Peyer's patch (tissue), 4 donors: ENCODE data around the gene CLCN1. TPM values are rescaled to one million over a fixed set of nuclear protein-coding genes. Genes with fewer than 3 reads are reported as not detected.

ENCODE experiments used
- DNase-seq, 3 donors: peaks; one replicate each; pipeline ENCODE4 v3.0.0-alpha.2; 2017 to 2019
- H3K27ac ChIP-seq, 4 donors: fragments of 200-600 bp; sonication (generic); one replicate each; pipeline ENCODE4 v1.5.1; 2016 to 2019
- H3K27me3 ChIP-seq, 2 donors: fragments of 200-600 bp; sonication (generic); one replicate each; pipeline ENCODE4 v1.5.1; 2019
- H3K36me3 ChIP-seq, 3 donors: fragments of 200-600 bp; sonication (generic); one replicate each; pipeline ENCODE4 v1.5.1; 2016 to 2019
- H3K4me1 ChIP-seq, 4 donors: fragments of 200-600 bp; sonication (generic); one replicate each; pipeline ENCODE4 v1.5.1; 2016 to 2019
- H3K4me3 ChIP-seq, 4 donors: fragments of 200-600 bp; sonication (generic); 1 replicate in 3 of 4; 2 replicates in 1 of 4; pipeline ENCODE4 v1.5.1; 2016 to 2019; ENCODE audit warnings: mild to moderate bottlenecking in 1 of 4
- H3K9me3 ChIP-seq, 4 donors: fragments of 200-600 bp; sonication (generic); one replicate each; pipeline ENCODE4 v1.5.1; 2016 to 2019; ENCODE audit warnings: mild to moderate bottlenecking in 1 of 4
- CTCF ChIP-seq, 6 experiments: fragments of 450-650 bp in 4 of 6; fragments of 200-600 bp in 2 of 6; sonication (generic) in 1 of 6; IDR thresholded peaks; one replicate each; pipeline ENCODE4 v1.5.1; 2017 to 2019; ENCODE audit warnings: antibody characterized with exemption in 6 of 6, mild to moderate bottlenecking in 3 of 6, moderate library complexity in 1 of 6
- POLR2A ChIP-seq, 2 donors: fragments of 450-650 bp; IDR thresholded peaks; one replicate each; pipeline ENCODE4 v1.5.1; 2017; ENCODE audit warnings: antibody characterized with exemption in 2 of 2, mild to moderate bottlenecking in 2 of 2, moderate library complexity in 2 of 2
- total RNA-seq, 4 donors: library from RNA; depleted of rRNA; stranded (reverse); fragments of >200 nt; gene quantifications; one replicate each; pipeline ENCODE4 v1.1.0, GENCODE V29; 2016

The CLCN1 gene
- total RNA-seq, 4 donors from 2014 or later = 1.1 to 6.5 (median 2.5) TPM; not detected in 1

- Histone ChIP-seq H3K27me3 (no peaks in the 10 kb centered on the region), H3K27ac (peak overlapping the region; percentile 7 to 99 (median 96)), H3K36me3 (peaks cover 0 to 19% (median 0%) of the 10 kb centered on the region in 3 donors), H3K4me1 (peaks cover 0 to 63% (median 28%) of the 10 kb centered on the region in 4 donors), H3K9me3 (no peaks in the 10 kb centered on the region), H3K4me3 (peak overlapping the region in 2 of 4 donors; percentile 77 to 100)
- no peak for TF ChIP-seq POLR2A (IDR thresholded peaks at IDR 0.05)
- no peak for TF ChIP-seq CTCF (IDR thresholded peaks at IDR 0.05)
- no peak for DNase-seq
Measured at GRCh38 chr7:143383642-143383957, 67.7 kb downstream of the CLCN1 start.

GRCh38 chr7:143384148-143384547 is 68.2 kb downstream of the CLCN1 start:
- Histone ChIP-seq H3K36me3 (peaks cover 0 to 24% (median 0%) of the 10 kb centered on the region in 3 donors), H3K27ac (peak overlapping the region; percentile 7 to 99 (median 96)), H3K9me3 (no peaks in the 10 kb centered on the region), H3K27me3 (no peaks in the 10 kb centered on the region), H3K4me1 (peaks cover 0 to 58% (median 25%) of the 10 kb centered on the region in 4 donors), H3K4me3 (peak overlapping the region in 2 of 4 donors; percentile 19 to 77)
- TF ChIP-seq POLR2A (IDR thresholded peaks at IDR 0.05) (no peak), CTCF (IDR thresholded peaks at IDR 0.05) (no peak)
- DNase-seq = no peak

GRCh38 chr7:143384661-143385631 is 69.0 kb downstream of the CLCN1 start:
- Histone ChIP-seq H3K4me3 (peak overlapping the region in 2 of 4 donors; percentile 19 to 77), H3K27ac (peak overlapping the region; percentile 26 to 99 (median 96)), H3K9me3 (no peaks in the 10 kb centered on the region), H3K36me3 (peaks cover 0 to 32% (median 0%) of the 10 kb centered on the region in 3 donors), H3K27me3 (no peaks in the 10 kb centered on the region), H3K4me1 (peaks cover 0 to 50% (median 22%) of the 10 kb centered on the region in 4 donors)
- TF ChIP-seq CTCF (IDR thresholded peaks at IDR 0.05) (no peak), POLR2A (IDR thresholded peaks at IDR 0.05) (no peak)
- DNase-seq = peak in 2 of 3 donors; percentile 39 to 45

GRCh38 chr7:143385891-143386781 is 70.2 kb downstream of the CLCN1 start:
- Histone ChIP-seq H3K27ac (peak overlapping the region in 3 of 4 donors; percentile 56 to 65 (median 57)), H3K4me1 (peaks cover 0 to 56% (median 22%) of the 10 kb centered on the region in 4 donors), H3K4me3 (peak overlapping the region in 2 of 4 donors; percentile 3 to 12), H3K27me3 (no peaks in the 10 kb centered on the region), H3K9me3 (no peaks in the 10 kb centered on the region), H3K36me3 (peaks cover 0 to 44% (median 0%) of the 10 kb centered on the region in 3 donors)
- TF ChIP-seq POLR2A (IDR thresholded peaks at IDR 0.05) (no peak), CTCF (IDR thresholded peaks at IDR 0.05) (no peak)
- DNase-seq = peak; percentile 59 to 73 (median 65)
